K562 (cell line): Measurements from ENCODE around the gene BCCIP. TPM values are rescaled to one million over a fixed set of nuclear protein-coding genes. Genes with fewer than 3 reads are reported as not detected.

Experiments used
- CBFA2T3 ChIP-seq: fragments of 450-650 bp; IDR thresholded peaks from 2 replicates; pipeline ENCODE4 v1.6.1; 2017
- CREBBP ChIP-seq: IDR thresholded peaks from one replicate; pipeline ENCODE4 v1.6.1; 2012; ENCODE audit warnings: low read depth, mild to moderate bottlenecking, control low read depth, inconsistent platforms, low read length
- ETV5 ChIP-seq: sonication (generic); formaldehyde crosslinking; IDR thresholded peaks from 2 replicates; pipeline ENCODE4 v1.4.0; 2020; ENCODE audit warnings: low read depth, mild to moderate bottlenecking, missing genetic modification reagents
- FIP1L1 ChIP-seq: fragments of 200-400 bp; formaldehyde crosslinking; IDR thresholded peaks from 2 replicates; pipeline ENCODE4 v1.6.1; 2018; ENCODE audit warnings: mild to moderate bottlenecking, low read depth, low read length; ENCODE audit not compliant: poor library complexity, severe bottlenecking
- FOXJ3 ChIP-seq: sonication (generic); formaldehyde crosslinking; IDR thresholded peaks from 2 replicates; pipeline ENCODE4 v1.4.0; 2020; ENCODE audit warnings: mild to moderate bottlenecking, missing genetic modification reagents
- HNRNPLL ChIP-seq: fragments of 200-400 bp; formaldehyde crosslinking; IDR thresholded peaks from 2 replicates; pipeline ENCODE4 v1.6.1; 2017; ENCODE audit warnings: low read length, low read depth, mild to moderate bottlenecking; ENCODE audit not compliant: poor library complexity, severe bottlenecking
- HOXB6 ChIP-seq: fragments of 250-450 bp; sonication (Bioruptor Pico); IDR thresholded peaks from 2 replicates; pipeline ENCODE4 v1.5.1; 2022; ENCODE audit warnings: mild to moderate bottlenecking, borderline replicate concordance
- KDM2B ChIP-seq: fragments of 250-450 bp; sonication (Bioruptor Pico); IDR thresholded peaks from 2 replicates; pipeline ENCODE4 v1.8.0; 2021; ENCODE audit warnings: mild to moderate bottlenecking, moderate library complexity
- NFIC ChIP-seq: fragments of 450-650 bp; IDR thresholded peaks from 2 replicates; pipeline ENCODE4 v1.6.1; 2017; ENCODE audit warnings: mild to moderate bottlenecking, inconsistent platforms
- NFRKB ChIP-seq: fragments of 450-650 bp; IDR thresholded peaks from 2 replicates; pipeline ENCODE4 v1.6.1; 2016; ENCODE audit warnings: low read depth
- NR2F6 ChIP-seq: fragments of 450-650 bp; formaldehyde crosslinking; IDR thresholded peaks from 2 replicates; pipeline ENCODE4 v1.4.0; 2020; ENCODE audit warnings: mild to moderate bottlenecking
- PML ChIP-seq: IDR thresholded peaks from 2 replicates; pipeline ENCODE4 v1.6.1; 2012; ENCODE audit warnings: low read length, inconsistent platforms
- PYGO2 ChIP-seq: fragments of 450-650 bp; IDR thresholded peaks from 2 replicates; pipeline ENCODE4 v1.6.1; 2016; ENCODE audit warnings: mild to moderate bottlenecking, missing genetic modification characterization, moderate library complexity, missing compliant biosample characterization
- RBM22 ChIP-seq: fragments of 200-400 bp; formaldehyde crosslinking; IDR thresholded peaks from 2 replicates; pipeline ENCODE4 v1.6.1; 2018; ENCODE audit warnings: low read length, low read depth; ENCODE audit not compliant: poor library complexity, severe bottlenecking
- SMARCA5 ChIP-seq: fragments of 450-650 bp; IDR thresholded peaks from 2 replicates; pipeline ENCODE4 v1.6.1; 2016
- SREBF1 ChIP-seq: fragments of 150-350 bp; IDR thresholded peaks from 2 replicates; pipeline ENCODE4 v1.6.1; 2014; ENCODE audit warnings: antibody characterized with exemption, low read depth, low read length, borderline replicate concordance
- TAF7 ChIP-seq: fragments of 450-650 bp; IDR thresholded peaks from 2 replicates; pipeline ENCODE4 v1.6.1; 2016; ENCODE audit warnings: missing genetic modification characterization, missing compliant biosample characterization
- TAL1 ChIP-seq: fragments of 450-650 bp; IDR thresholded peaks from 2 replicates; pipeline ENCODE4 v1.6.1; 2016; ENCODE audit warnings: mild to moderate bottlenecking
- TCF7 ChIP-seq: sonication (generic); IDR thresholded peaks from 2 replicates; pipeline ENCODE4 v1.6.1; 2016; ENCODE audit warnings: antibody characterized with exemption, borderline replicate concordance
- YY1 ChIP-seq, 3 experiments: IDR thresholded peaks; 2 replicates each; pipeline ENCODE4 v1.6.1; 2011; ENCODE audit warnings: low read length in 2 of 3, mild to moderate bottlenecking in 2 of 3, moderate library complexity in 2 of 3, borderline replicate concordance in 1 of 3, control low read depth in 1 of 3, low read depth in 1 of 3; ENCODE audit not compliant: insufficient read depth in 3 of 3, insufficient replicate concordance in 2 of 3, control insufficient read depth in 1 of 3, insufficient read length in 1 of 3; ENCODE audit errors: extremely low read depth in 1 of 3
- ZKSCAN8 ChIP-seq: fragments of 200-800 bp; sonication (Bioruptor generic); IDR thresholded peaks from 2 replicates; pipeline ENCODE4 v1.6.1; 2016; ENCODE audit warnings: missing genetic modification characterization, missing compliant biosample characterization
- ZNF134 ChIP-seq: fragments of 250-450 bp; sonication (Bioruptor Pico); conservative IDR thresholded peaks from 2 replicates; pipeline ENCODE4 v1.4.0; 2020
- ZNF232 ChIP-seq: sonication (generic); formaldehyde crosslinking; IDR thresholded peaks from 2 replicates; pipeline ENCODE4 v1.8.0; 2022; ENCODE audit warnings: mild to moderate bottlenecking, missing genetic modification reagents
- ZNF408 ChIP-seq: fragments of 250-450 bp; sonication (Bioruptor Pico); IDR thresholded peaks from 2 replicates; pipeline ENCODE4 v1.4.0; 2020; ENCODE audit warnings: low read depth, mild to moderate bottlenecking, moderate library complexity
- ZNF644 ChIP-seq: fragments of 200-800 bp; sonication (Bioruptor generic); IDR thresholded peaks from 2 replicates; pipeline ENCODE4 v1.6.1; 2016; ENCODE audit warnings: low read depth, missing genetic modification characterization, missing compliant biosample characterization
- polyA plus RNA-seq, 8 experiments: library from polyadenylated mRNA; depleted of rRNA in 4 of 8; stranded (reverse) in 5 of 8; unstranded in 3 of 8; fragments of >200 nt; fragmentation: Nextera tagmentation in 2 of 8; fragmentation: Illumina TruSeq in 1 of 8; extraction: Ambion mirVana in 2 of 8; extraction: Trizol in 1 of 8; gene quantifications; 2 replicates each; pipeline versions ENCODE4 v1.2.1 to v1.2.3, GENCODE V29; 2011 to 2014; ENCODE audit warnings: inconsistent platforms in 1 of 8, missing spikeins in 1 of 8
- total RNA-seq, 7 experiments: library from RNA; depleted of rRNA in 6 of 7; stranded (reverse); fragments of >200 nt in 6 of 7; fragmentation: Illumina TruSeq in 2 of 7; extraction: Trizol in 2 of 7; gene quantifications; 2 replicates each; pipeline versions ENCODE4 v1.2.1 to v1.2.3, GENCODE V29; 2011 to 2021; ENCODE audit warnings: low replicate concordance in 1 of 7
- TF ChIP-seq, protein P1 (sequence below): fragments of 250-450 bp; sonication (Bioruptor Pico); IDR thresholded peaks from 2 replicates; pipeline ENCODE4 v1.5.0; 2020; ENCODE audit warnings: mild to moderate bottlenecking, borderline replicate concordance

The BCCIP gene
- total and polyA plus RNA-seq, 9 of the 15 experiments (the other 6 are each of a cell fraction or from before 2014, with no cell fraction given), result 95.1 to 204 (median 163) TPM

DNA sequence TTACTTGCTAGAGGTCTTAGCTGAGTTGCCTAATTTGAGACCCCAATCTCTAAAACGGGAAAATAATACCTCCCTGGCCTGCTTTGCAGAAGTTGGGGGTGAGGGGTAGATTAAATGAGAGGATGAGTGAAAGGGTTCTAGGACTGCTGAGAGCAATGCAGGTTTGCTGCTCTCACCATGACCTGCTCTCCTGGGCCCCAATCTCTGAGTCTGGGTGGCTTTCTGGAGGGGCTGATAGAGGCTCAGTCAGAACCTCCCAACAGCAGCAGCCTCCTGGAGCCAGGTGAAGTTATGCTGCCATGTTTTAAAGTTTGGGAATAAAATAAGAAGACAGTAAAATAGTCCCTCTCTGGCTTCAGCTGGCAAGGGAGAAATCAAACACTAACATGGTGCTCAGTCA is 7.6 kb upstream of the BCCIP start (continued):
- TF ChIP-seq, protein P1, sequence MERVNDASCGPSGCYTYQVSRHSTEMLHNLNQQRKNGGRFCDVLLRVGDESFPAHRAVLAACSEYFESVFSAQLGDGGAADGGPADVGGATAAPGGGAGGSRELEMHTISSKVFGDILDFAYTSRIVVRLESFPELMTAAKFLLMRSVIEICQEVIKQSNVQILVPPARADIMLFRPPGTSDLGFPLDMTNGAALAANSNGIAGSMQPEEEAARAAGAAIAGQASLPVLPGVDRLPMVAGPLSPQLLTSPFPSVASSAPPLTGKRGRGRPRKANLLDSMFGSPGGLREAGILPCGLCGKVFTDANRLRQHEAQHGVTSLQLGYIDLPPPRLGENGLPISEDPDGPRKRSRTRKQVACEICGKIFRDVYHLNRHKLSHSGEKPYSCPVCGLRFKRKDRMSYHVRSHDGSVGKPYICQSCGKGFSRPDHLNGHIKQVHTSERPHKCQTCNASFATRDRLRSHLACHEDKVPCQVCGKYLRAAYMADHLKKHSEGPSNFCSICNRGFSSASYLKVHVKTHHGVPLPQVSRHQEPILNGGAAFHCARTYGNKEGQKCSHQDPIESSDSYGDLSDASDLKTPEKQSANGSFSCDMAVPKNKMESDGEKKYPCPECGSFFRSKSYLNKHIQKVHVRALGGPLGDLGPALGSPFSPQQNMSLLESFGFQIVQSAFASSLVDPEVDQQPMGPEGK, result no peak
- TF ChIP-seq HNRNPLL, result no peak
- no peak for TF ChIP-seq FOXJ3 (CRISPR knock-in tag)
- no peak for TF ChIP-seq ZNF644
- TF ChIP-seq ETV5 (CRISPR knock-in tag), result no peak
- TF ChIP-seq PML, result no peak
- TF ChIP-seq PYGO2 (tag), result no peak
- no peak for TF ChIP-seq KDM2B (CRISPR knock-in tag)
- TF ChIP-seq ZNF232 (CRISPR knock-in tag), result no peak
- no peak for TF ChIP-seq SREBF1
- TF ChIP-seq HOXB6 (CRISPR knock-in tag), result no peak
- TF ChIP-seq NR2F6, result no peak
- TF ChIP-seq YY1 (IDR thresholded peaks at IDR 0.05; ENCODE audit: borderline replicate concordance in 1 of 3, control insufficient read depth in 1 of 3, extremely low read depth in 1 of 3, insufficient read depth in 3 of 3, insufficient read length in 1 of 3, insufficient replicate concordance in 2 of 3, low read depth in 1 of 3, low read length in 2 of 3), result peak in 1 of 3 experiments; percentile 17
- TF ChIP-seq NFIC, result no peak
- no peak for TF ChIP-seq FIP1L1
- TF ChIP-seq RBM22, result no peak
- TF ChIP-seq ZNF408, result no peak
- peak; percentile 62 for TF ChIP-seq CBFA2T3
- TF ChIP-seq CREBBP, result no peak
- TF ChIP-seq ZNF134 (CRISPR knock-in tag), result no peak
- TF ChIP-seq SMARCA5, result no peak
- TF ChIP-seq TAL1, result peak; percentile 20; the same call in 1 of the 2 replicates
- TF ChIP-seq ZKSCAN8, result no peak
- 0 out of 2 replicates have a peak, but pooled peaks have one; percentile 2 for TF ChIP-seq NFRKB
- TF ChIP-seq TAF7 (tag), result no peak
- no peak for TF ChIP-seq TCF7
- TF ChIP-seq, all 486 proteins: peak for 5
